Measurements from ENCODE around the gene SCAF1. TPM values are rescaled to one million over a fixed set of nuclear protein-coding genes. Genes with fewer than 3 reads are reported as not detected.
A peak's percentile ranks its signal among the peaks of the same experiment; 100 is the strongest.

SCAF1 gene
- total and polyA plus RNA-seq, 2 of the 13 experiments (the other 11 are each of a cell fraction or from before 2014, with no cell fraction given): 3.3 to 6.1 TPM

DNA sequence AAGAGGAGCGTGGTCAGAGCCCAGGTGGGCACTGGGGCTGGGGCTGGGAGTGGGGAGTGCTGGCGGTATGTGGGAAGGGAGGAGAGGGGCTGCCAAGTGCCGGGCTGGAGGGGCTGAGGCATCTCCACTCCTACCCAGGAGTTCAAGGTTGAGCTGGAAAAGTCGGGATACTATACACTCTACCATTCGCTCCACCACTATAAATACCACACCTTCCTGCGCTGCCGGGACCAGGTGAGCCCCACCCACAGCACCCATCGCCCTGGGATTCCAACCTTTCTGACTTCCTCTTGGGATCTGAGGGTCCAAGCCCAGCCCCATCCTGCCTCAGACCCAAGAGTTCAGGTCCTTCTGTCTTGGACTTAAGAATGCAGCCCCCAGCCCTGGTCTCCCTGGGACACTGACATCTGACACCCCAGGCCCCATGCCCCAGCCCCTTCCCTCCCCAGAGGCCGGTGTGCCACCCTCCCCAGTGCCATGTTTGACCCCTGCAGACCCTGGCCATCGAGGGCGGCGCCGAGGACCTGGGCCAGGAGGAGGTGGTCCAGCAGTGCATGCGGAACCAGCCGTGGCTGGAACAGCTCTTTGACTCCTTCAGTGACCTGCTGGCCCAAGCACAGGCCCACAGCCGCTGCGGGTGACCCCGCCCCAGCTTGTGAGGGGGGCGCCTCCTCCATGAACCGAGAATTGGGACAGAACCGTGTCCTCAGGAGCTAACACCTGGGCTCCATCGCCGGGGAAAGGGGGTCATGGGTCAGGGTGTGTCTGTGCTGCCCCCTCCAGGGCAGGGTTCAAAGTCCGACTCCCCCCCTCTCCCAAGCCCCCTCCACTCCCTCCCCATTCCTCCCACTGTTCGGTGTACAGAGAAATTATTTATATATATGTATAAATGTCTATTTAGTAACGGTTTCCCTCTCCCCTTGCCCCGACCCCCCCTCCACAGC, 16.8 kb upstream of the SCAF1 start:
- ChIA-PET CTCF (ENCODE audit: low intra/inter-chr PET ratio, low total read pairs) (no interaction called here), POLR2A (no interaction called here)
- Histone ChIP-seq H3K27ac (ENCODE audit: extremely low read length, insufficient read depth, low read length) (no peak overlapping the region), H2AFZ (ENCODE audit: low read length) (no peak overlapping the region), H3K36me3 (replicated peaks in 1 of 2; ENCODE audit: control insufficient read depth in 1 of 2, insufficient read depth in 2 of 2, low read length in 2 of 2) (peaks cover 12 to 25% of the 10 kb centered on the region in 2 experiments; a peak in 4 of 5 replicates), H3K4me2 (ENCODE audit: low read depth, low read length) (no peak overlapping the region), H3K4me3 (replicated peaks in 1 of 3; ENCODE audit: insufficient read depth in 1 of 3, low read depth in 2 of 3, low read length in 3 of 3) (no peak overlapping the region), H3K4me1 (ENCODE audit: insufficient read depth, low read length) (no peaks in the 10 kb centered on the region), H4K20me1 (ENCODE audit: insufficient read depth, low read length) (no peaks in the 10 kb centered on the region), H3K9me3 (ENCODE audit: low read length) (no peaks in the 10 kb centered on the region), H3K9ac (ENCODE audit: insufficient read depth, low read depth, low read length) (no peak overlapping the region), H3K79me2 (ENCODE audit: insufficient read depth, low read length) (no peaks in the 10 kb centered on the region), H3K27me3 (ENCODE audit: control insufficient read depth in 1 of 2, insufficient read depth in 2 of 2, low read length in 2 of 2) (no peaks in the 10 kb centered on the region)
- no peak for TF ChIP-seq ZEB1 (IDR thresholded peaks at IDR 0.05; ENCODE audit: insufficient replicate concordance, low read depth)
- no peak for TF ChIP-seq MTA3 (CRISPR knock-in tag; IDR thresholded peaks at IDR 0.05)
- peak; percentile 17 for TF ChIP-seq AGO2 (optimal IDR thresholded peaks at IDR 0.05; ENCODE audit: low read depth, low read length)
- FAIRE-seq: no peak
- in situ Hi-C loops (cut with HindIII; ENCODE audit: extremely low pct_ligation_motif_present, low pct_unique_long_range_greater_than_20kb): no loop called here
- no TSS peak for BruUV-seq (replicated peaks)
- WGBS (ENCODE audit: low lambda C conversion rate): 92% methylated on average over 13 of the region's 27 CpGs
- peak; percentile 35; the same call in 2 of the 3 replicates for ATAC-seq
- intact Hi-C loops (cut with micrococcal nuclease; ENCODE audit: unreplicated experiment): no loop called here
- DNase-seq (ENCODE audit: low spot score): no peak

DNA sequence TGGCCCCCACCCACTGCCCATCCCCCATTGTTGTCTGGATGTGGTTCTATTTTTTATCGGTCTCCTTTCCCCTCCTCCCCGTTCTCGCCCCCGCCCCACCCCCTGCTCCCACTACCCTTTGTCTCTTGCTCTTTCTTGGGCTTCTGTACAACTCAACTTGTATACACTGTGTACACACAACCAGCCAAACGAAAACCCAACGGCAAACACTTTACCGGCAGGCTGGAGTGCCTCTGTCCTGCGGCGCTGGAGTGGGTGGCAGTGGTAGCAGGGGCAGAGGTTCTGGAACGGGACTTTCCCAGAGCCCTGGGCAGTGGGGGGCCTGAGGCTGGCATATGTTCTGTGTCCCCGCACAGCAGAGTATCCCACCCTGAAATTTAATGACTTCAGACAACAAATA, 15.8 kb upstream of the SCAF1 start:
- H3K4me1 ChIP-seq (ENCODE audit: insufficient read depth, low read length): no peaks in the 10 kb centered on the region
- ChIA-PET CTCF (ENCODE audit: low intra/inter-chr PET ratio, low total read pairs) (no interaction called here), POLR2A (no interaction called here)
- BruUV-seq (replicated peaks): no TSS peak
- no peak overlapping the region for H3K4me2 ChIP-seq (ENCODE audit: low read depth, low read length)
- 95% methylated on average over 11 of the region's 11 CpGs for WGBS (ENCODE audit: low lambda C conversion rate)
- in situ Hi-C loops (cut with HindIII; ENCODE audit: extremely low pct_ligation_motif_present, low pct_unique_long_range_greater_than_20kb) (no loop called here), intact Hi-C loops (cut with micrococcal nuclease; ENCODE audit: unreplicated experiment) (no loop called here)
- H3K79me2 ChIP-seq (ENCODE audit: insufficient read depth, low read length): no peaks in the 10 kb centered on the region
- peaks cover 9 to 23% of the 10 kb centered on the region in 2 experiments; a peak in 3 of 5 replicates for H3K36me3 ChIP-seq (replicated peaks in 1 of 2; ENCODE audit: control insufficient read depth in 1 of 2, insufficient read depth in 2 of 2, low read length in 2 of 2)
- no peaks in the 10 kb centered on the region for H3K9me3 ChIP-seq (ENCODE audit: low read length)
- H4K20me1 ChIP-seq (ENCODE audit: insufficient read depth, low read length): no peaks in the 10 kb centered on the region
- no peak overlapping the region for H3K4me3 ChIP-seq (replicated peaks in 1 of 3; ENCODE audit: insufficient read depth in 1 of 3, low read depth in 2 of 3, low read length in 3 of 3)
- no peak overlapping the region for H2AFZ ChIP-seq (ENCODE audit: low read length)
- H3K27me3 ChIP-seq (ENCODE audit: control insufficient read depth in 1 of 2, insufficient read depth in 2 of 2, low read length in 2 of 2): no peaks in the 10 kb centered on the region
- DNase-seq (ENCODE audit: low spot score): no peak
- H3K27ac ChIP-seq (ENCODE audit: extremely low read length, insufficient read depth, low read length): no peak overlapping the region
- FAIRE-seq: no peak
- ATAC-seq: no peak
- H3K9ac ChIP-seq (ENCODE audit: insufficient read depth, low read depth, low read length): no peak overlapping the region
- TF ChIP-seq HMGXB3 (CRISPR knock-in tag; IDR thresholded peaks at IDR 0.05; ENCODE audit: borderline replicate concordance): no peak
- no peak for TF ChIP-seq ZNF891 (CRISPR knock-in tag; IDR thresholded peaks at IDR 0.05)

Measured in HepG2 (cell line).